AG04449 (cell line): ENCODE measurements around the gene IL7R.

Source experiments
- CTCF ChIA-PET: fragments of 350-600 bp; formaldehyde crosslinking; extraction: SDS; loops from one replicate; lab custom pipeline; 2021; ENCODE audit warnings: antibody characterized with exemption; lab: Yijun Ruan, JAX
- POLR2A ChIA-PET: fragments of 400-600, 350-600 bp; formaldehyde crosslinking; extraction: SDS; loops from one replicate; lab custom pipeline; 2020; ENCODE audit warnings: antibody characterized with exemption, inconsistent platforms; lab: Yijun Ruan, JAX
- DNase-seq: peaks from one replicate; pipeline ENCODE4 v3.0.0-alpha.2; 2010; ENCODE audit warnings: low read depth, low spot score
- H3K4me3 ChIP-seq: 2 replicates; pipeline ENCODE4 v1.5.1; 2011; ENCODE audit warnings: low read depth, mild to moderate bottlenecking, control low read depth, low read length
- TF ChIP-seq, protein P1 (sequence below): IDR thresholded peaks from one replicate; pipeline ENCODE4 v1.5.1; 2011; ENCODE audit warnings: mild to moderate bottlenecking, moderate library complexity, low read length, control low read depth, inconsistent platforms; ENCODE audit not compliant: insufficient read depth; ENCODE audit errors: missing control alignments

The IL7R gene

DNA sequence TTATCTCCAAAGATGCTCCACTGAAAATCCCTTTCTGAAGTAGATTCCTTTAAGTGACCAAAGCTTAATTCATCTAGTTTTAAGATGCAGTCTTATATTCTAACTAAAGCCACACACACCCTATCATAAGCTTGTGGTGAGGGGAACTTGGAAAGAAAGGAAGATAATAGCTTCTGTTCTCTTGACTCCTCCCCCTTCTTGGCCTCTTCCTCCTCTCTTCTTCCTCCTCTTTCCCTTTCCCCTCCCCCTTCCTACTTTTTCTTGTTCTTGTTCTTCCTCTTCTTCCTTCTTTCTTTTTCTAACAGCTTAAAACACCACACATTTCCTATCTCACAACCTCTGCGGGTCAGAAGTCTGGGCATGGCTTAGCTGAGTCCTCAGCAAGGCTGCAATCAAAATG is 23.5 kb downstream of the IL7R start:
- TF ChIP-seq, protein P1, sequence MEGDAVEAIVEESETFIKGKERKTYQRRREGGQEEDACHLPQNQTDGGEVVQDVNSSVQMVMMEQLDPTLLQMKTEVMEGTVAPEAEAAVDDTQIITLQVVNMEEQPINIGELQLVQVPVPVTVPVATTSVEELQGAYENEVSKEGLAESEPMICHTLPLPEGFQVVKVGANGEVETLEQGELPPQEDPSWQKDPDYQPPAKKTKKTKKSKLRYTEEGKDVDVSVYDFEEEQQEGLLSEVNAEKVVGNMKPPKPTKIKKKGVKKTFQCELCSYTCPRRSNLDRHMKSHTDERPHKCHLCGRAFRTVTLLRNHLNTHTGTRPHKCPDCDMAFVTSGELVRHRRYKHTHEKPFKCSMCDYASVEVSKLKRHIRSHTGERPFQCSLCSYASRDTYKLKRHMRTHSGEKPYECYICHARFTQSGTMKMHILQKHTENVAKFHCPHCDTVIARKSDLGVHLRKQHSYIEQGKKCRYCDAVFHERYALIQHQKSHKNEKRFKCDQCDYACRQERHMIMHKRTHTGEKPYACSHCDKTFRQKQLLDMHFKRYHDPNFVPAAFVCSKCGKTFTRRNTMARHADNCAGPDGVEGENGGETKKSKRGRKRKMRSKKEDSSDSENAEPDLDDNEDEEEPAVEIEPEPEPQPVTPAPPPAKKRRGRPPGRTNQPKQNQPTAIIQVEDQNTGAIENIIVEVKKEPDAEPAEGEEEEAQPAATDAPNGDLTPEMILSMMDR: no peak
- POLR2A ChIA-PET: no interaction called here
- CTCF ChIA-PET: interaction anchor here (1.1 to 2.2 kb wide), 2 partner anchors 101 to 229 kb away, joined by 5 to 9 read pairs; no protein-coding TSS in a partner anchor
- DNase-seq: no peak
- no peak overlapping the region for H3K4me3 ChIP-seq

DNA sequence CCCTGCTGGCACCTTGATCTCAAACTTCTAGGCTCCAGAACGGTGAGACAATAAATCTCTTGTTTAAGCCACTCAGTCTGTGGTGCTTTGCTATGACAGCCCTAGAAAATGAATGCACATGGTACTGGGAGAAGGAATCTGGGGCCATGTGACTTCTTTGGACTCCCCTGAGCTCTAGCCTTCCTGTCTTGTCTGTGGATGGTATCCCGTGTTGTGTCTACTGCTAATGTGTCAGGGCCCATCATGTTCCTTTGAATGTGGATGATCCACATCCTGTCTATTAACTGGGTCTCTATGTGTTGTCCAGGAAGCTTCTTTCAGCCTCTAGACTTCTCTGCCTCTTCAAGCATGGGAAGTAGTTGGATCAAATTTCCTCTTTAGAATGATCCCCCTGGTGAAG is 25.1 kb downstream of the IL7R start:
- TF ChIP-seq, protein P1: no peak
- H3K4me3 ChIP-seq: no peak overlapping the region
- CTCF ChIA-PET: interaction anchor here (1.2 to 2.2 kb wide), 4 partner anchors 9 to 230 kb away, joined by 4 to 9 read pairs (median 6); no protein-coding TSS in a partner anchor
- POLR2A ChIA-PET: no interaction called here
- no peak for DNase-seq

DNA sequence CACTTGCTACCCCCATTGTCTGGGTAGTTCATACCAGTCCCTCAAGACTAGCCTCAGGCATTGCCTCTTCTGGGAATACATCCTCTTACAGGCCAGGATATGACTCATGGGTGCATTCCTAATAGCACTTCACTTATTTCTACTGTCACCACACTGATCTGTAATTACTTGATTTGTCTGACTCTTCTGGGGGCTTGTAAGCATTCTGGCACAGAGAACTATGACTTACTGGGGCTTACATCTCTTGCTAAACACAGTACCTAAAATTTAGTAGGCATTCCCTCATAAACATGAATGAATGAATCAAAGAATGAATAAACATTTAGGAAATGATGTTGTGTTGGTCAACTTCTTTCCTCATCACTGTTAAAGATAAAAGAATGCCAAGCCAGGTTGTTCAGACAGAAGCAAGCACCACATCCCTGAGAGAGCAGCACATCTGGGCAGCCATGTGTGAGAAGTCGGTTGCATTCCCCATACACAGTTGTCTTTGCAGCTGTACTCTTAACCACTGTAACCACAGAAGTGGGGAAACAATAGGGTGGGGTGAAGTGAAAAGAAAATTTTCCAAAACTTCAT is 27.6 kb downstream of the IL7R start:
- CTCF ChIA-PET: interaction anchor here (1.5 to 1.6 kb wide), 2 partner anchors 9 to 107 kb away, joined by 3 to 4 read pairs; no protein-coding TSS in a partner anchor
- POLR2A ChIA-PET: no interaction called here
- peak; percentile 68 for DNase-seq
- no peak overlapping the region for H3K4me3 ChIP-seq
- TF ChIP-seq, protein P1: no peak

GRCh38 chr5:35884773-35885172 is 28.1 kb downstream of the IL7R start:
- ChIA-PET POLR2A (no interaction called here), CTCF (interaction anchor here (1.5 to 1.6 kb wide), 2 partner anchors 9 to 107 kb away, joined by 3 to 4 read pairs; no protein-coding TSS in a partner anchor)

DNA sequence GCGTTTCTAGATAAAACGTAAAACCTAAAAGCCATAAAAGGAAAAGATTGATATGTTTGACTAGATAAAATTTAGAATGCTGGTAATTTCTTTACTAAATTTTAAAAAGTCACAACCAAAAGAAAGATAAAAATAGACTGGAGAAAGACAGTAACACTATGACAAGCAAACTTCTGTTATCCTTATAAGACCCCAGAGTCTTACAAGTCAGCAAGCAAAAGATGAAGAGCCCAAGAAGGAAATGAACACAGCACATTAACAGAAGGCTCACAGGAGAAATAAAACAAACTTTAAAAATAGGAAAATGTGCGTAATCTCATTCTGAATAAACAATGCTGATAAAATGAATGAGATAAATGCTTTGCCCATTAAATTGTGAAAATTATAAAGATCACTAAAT is 29.7 kb downstream of the IL7R start:
- TF ChIP-seq, protein P1: no peak
- ChIA-PET POLR2A (no interaction called here), CTCF (no interaction called here)
- no peak overlapping the region for H3K4me3 ChIP-seq
- no peak for DNase-seq

More at GRCh38 chr5:35884773-35885172, 28.1 kb downstream of the IL7R start:
- H3K4me3 ChIP-seq: no peak overlapping the region
- no peak for DNase-seq
- TF ChIP-seq, protein P1: no peak

DNA sequence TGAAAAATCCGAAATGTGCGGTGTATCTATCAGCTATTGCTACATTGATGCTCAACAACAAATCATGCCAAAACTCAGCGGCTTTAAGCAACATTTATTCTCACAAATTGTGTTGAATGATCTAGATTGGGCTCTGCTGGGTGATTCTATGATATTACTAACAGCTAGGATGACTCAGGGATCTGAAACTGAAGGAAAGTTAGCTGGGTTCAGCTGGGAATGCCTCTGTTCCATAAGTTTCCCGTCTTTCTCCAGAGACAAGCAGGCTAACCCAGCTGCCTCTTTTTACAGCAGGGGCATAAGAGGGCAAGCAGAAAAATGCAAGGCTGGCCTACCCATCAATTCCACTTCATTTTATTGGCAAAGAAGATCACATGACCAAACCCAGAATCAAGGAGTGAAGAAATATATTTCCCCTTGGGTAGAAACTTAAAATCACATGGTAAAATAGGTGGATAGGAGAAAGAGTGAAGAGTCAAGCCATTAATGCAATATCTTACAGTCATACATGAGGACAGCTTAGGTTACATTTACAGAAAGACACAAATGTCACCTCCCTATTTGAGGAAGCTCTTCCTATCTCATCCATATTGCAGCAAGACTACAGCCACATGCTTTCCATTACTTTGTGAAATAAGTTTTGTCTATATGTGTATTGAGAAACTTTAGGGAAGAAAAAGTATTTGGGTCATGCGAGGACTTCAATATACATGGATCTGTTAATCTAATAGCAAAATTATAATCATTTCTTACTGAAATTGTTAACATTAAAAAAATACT is 30.8 kb downstream of the IL7R start:
- ChIA-PET CTCF (no interaction called here), POLR2A (no interaction called here)
- no peak for DNase-seq
- H3K4me3 ChIP-seq: no peak overlapping the region
- TF ChIP-seq, protein P1: no peak
